Thyroid gland (tissue), 4 donors: ENCODE data around the gene CYP2B6. TPM values are rescaled to one million over a fixed set of nuclear protein-coding genes. Genes with fewer than 3 reads are reported as not detected.

ENCODE experiments used
- DNase-seq, 2 donors: peaks; one replicate each; pipeline ENCODE4 v3.0.0-alpha.2; 2019
- H3K27ac ChIP-seq, 3 donors: fragments of 200-600 bp; sonication (generic); 1 replicate in 2 of 3; 2 replicates in 1 of 3; pipeline ENCODE4 v1.5.1; 2016 to 2019; ENCODE audit warnings: mild to moderate bottlenecking in 1 of 3, moderate library complexity in 1 of 3
- H3K27me3 ChIP-seq: fragments of 200-600 bp; sonication (generic); one replicate; pipeline ENCODE4 v1.5.1; 2019
- H3K36me3 ChIP-seq, 2 donors: fragments of 200-600 bp; sonication (generic); one replicate each; pipeline ENCODE4 v1.5.1; 2016 to 2019
- H3K4me1 ChIP-seq, 2 donors: fragments of 200-600 bp; sonication (generic); one replicate each; pipeline ENCODE4 v1.5.1; 2017 to 2019
- H3K4me3 ChIP-seq, 3 donors: fragments of 200-600 bp; sonication (generic); replicated peaks in 1 of 3; 1 replicate in 2 of 3; 2 replicates in 1 of 3; pipeline ENCODE4 v1.5.1; 2016; ENCODE audit warnings: mild to moderate bottlenecking in 1 of 3
- H3K9me3 ChIP-seq: fragments of 200-600 bp; sonication (generic); one replicate; pipeline ENCODE4 v1.5.1; 2017
- CTCF ChIP-seq, 6 experiments: fragments of 200-600 bp in 3 of 6; fragments of 450-650 bp in 3 of 6; sonication (generic) in 3 of 6; IDR thresholded peaks; one replicate each; pipeline ENCODE4 v1.5.1; 2016 to 2019; ENCODE audit warnings: antibody characterized with exemption in 6 of 6, mild to moderate bottlenecking in 2 of 6, inconsistent platforms in 1 of 6, moderate library complexity in 1 of 6
- POLR2A ChIP-seq, 2 donors: fragments of 450-650 bp; IDR thresholded peaks; one replicate each; pipeline ENCODE4 v1.6.1; 2017; ENCODE audit warnings: antibody characterized with exemption in 2 of 2, mild to moderate bottlenecking in 2 of 2, moderate library complexity in 1 of 2
- WGBS, 2 donors: methylation state at CpG; one replicate each; pipeline ENCODE4 v1.1.5; 2017; 5-methylcytosine and 5-hydroxymethylcytosine counted together
- intact Hi-C: fragments of 100-400 bp; cut with DNase I; formaldehyde crosslinking; loops from one replicate; pipeline ENCODE4 v1.15.1; 2023
- total RNA-seq, 4 donors: library from RNA; depleted of rRNA; stranded (reverse); fragments of >200 nt; gene quantifications; one replicate each; pipeline ENCODE4 v1.2.3, GENCODE V29; 2016

Gene CYP2B6
- total RNA-seq = not detected

- DNase-seq = no peak
Measured at GRCh38 chr19:40990972-40991381, at the start of gene CYP2B6. TSS of gene CYP2B6 (plus strand) at chr19:40991282. CDS start at chr19:40991306, 24 bp downstream.

GRCh38 chr19:40941481-40942219 lies 49.4 kb upstream of the CYP2B6 start:
- Histone ChIP-seq H3K27ac (no peak overlapping the region), H3K36me3 (no peaks in the 10 kb centered on the region), H3K4me3 (no peak overlapping the region), H3K4me1 (no peaks in the 10 kb centered on the region), H3K9me3 (no peaks in the 10 kb centered on the region), H3K27me3 (no peaks in the 10 kb centered on the region)
- intact Hi-C loops = no loop called here
- no peak for DNase-seq
- 79 to 81% methylated on average over 9 of the region's 9 CpGs for WGBS, 2 donors
- TF ChIP-seq POLR2A (IDR thresholded peaks at IDR 0.05) (no peak), CTCF (IDR thresholded peaks at IDR 0.05) (no peak)

More at GRCh38 chr19:40990972-40991381, at the start of gene CYP2B6:
- Histone ChIP-seq H3K36me3 (no peaks in the 10 kb centered on the region), H3K4me3 (no peak within 1 kb of the TSS), H3K4me1 (no peaks in the 10 kb centered on the region), H3K27ac (no peak within 1 kb of the TSS), H3K27me3 (no peaks in the 10 kb centered on the region), H3K9me3 (no peaks in the 10 kb centered on the region)
- 88 to 93% methylated on average over 2 of the region's 2 CpGs for WGBS, 2 donors
- intact Hi-C loops = no loop called here
- TF ChIP-seq POLR2A (IDR thresholded peaks at IDR 0.05) = no peak
- no peak for TF ChIP-seq CTCF (IDR thresholded peaks at IDR 0.05)

GRCh38 chr19:40945645-40946044 lies 45.4 kb upstream of the CYP2B6 start:
- intact Hi-C loops = no loop called here
- Histone ChIP-seq H3K4me1 (no peaks in the 10 kb centered on the region), H3K27ac (no peak overlapping the region), H3K27me3 (no peaks in the 10 kb centered on the region), H3K36me3 (no peaks in the 10 kb centered on the region), H3K9me3 (no peaks in the 10 kb centered on the region), H3K4me3 (no peak overlapping the region)
- no peak for TF ChIP-seq POLR2A (IDR thresholded peaks at IDR 0.05)
- WGBS, 2 donors = 79 to 98% methylated on average over 2 of the region's 2 CpGs
- no peak for DNase-seq

GRCh38 chr19:40947114-40947513 lies 44.0 kb upstream of the CYP2B6 start:
- WGBS, 2 donors = 86% methylated on average over 2 of the region's 2 CpGs
- TF ChIP-seq POLR2A (IDR thresholded peaks at IDR 0.05) = no peak
- no peak for TF ChIP-seq CTCF (IDR thresholded peaks at IDR 0.05)
- Histone ChIP-seq H3K36me3 (no peaks in the 10 kb centered on the region), H3K27me3 (no peaks in the 10 kb centered on the region), H3K27ac (no peak overlapping the region), H3K9me3 (no peaks in the 10 kb centered on the region), H3K4me3 (no peak overlapping the region), H3K4me1 (no peaks in the 10 kb centered on the region)
- no peak for DNase-seq
- intact Hi-C loops = no loop called here

GRCh38 chr19:40947573-40947972 lies 43.5 kb upstream of the CYP2B6 start:
- H3K4me1 ChIP-seq = no peaks in the 10 kb centered on the region
- TF ChIP-seq CTCF (IDR thresholded peaks at IDR 0.05) = no peak
- TF ChIP-seq POLR2A (IDR thresholded peaks at IDR 0.05) = no peak
- DNase-seq = no peak
- H3K27ac ChIP-seq = no peak overlapping the region
- 56 to 66% methylated on average over 2 of the region's 2 CpGs for WGBS, 2 donors
- H3K27me3 ChIP-seq = no peaks in the 10 kb centered on the region
- intact Hi-C loops = no loop called here
- H3K4me3 ChIP-seq = no peak overlapping the region
- no peaks in the 10 kb centered on the region for H3K9me3 ChIP-seq
- no peaks in the 10 kb centered on the region for H3K36me3 ChIP-seq
